NCI-H69 (cell line): ENCODE measurements around the gene ANGPTL7.
A peak's percentile ranks its signal among the peaks of the same experiment; 100 is the strongest.
"Not testable (repeated sequence)": the region's sequence is repeated elsewhere in the genome, so short reads cannot be mapped to it uniquely, and the experiment has no call there.

Experiments
- DNase-seq: peaks from one replicate; lab custom pipeline; 2025; lab: John Stamatoyannopoulos, UW

Gene ANGPTL7

DNA sequence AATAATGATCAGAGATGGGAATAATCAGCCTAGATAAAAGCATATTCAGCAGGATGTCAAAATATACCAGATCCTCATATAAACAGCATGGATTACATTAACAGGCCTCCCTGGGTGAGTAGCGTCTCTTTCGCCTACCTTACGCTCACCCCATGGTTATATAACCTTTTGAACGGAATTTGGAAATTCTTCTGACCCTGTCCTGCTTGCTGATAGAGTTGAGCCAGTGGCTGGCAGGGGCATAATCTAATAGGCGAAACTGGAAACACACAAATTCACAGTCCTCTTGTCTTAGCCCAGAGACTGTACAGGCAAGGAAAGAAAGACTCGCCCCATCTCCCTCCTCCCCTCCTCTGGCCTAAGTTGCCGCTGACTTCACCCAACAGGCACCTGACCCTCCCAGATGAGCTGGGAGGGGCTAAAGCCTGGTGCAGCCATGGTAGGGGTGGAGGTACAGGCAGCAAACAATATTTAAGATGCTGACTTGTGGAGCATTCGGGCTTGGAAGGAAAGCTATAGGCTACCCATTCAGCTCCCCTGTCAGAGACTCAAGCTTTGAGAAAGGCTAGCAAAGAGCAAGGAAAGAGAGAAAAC lies at the start of gene ANGPTL7:
Gene ANGPTL7, plus strand, starts transcription at position 498 of the 594 bp plus-strand sequence. CDS start 225 bp downstream, outside the sequence.
- DNase-seq, result no peak

DNA sequence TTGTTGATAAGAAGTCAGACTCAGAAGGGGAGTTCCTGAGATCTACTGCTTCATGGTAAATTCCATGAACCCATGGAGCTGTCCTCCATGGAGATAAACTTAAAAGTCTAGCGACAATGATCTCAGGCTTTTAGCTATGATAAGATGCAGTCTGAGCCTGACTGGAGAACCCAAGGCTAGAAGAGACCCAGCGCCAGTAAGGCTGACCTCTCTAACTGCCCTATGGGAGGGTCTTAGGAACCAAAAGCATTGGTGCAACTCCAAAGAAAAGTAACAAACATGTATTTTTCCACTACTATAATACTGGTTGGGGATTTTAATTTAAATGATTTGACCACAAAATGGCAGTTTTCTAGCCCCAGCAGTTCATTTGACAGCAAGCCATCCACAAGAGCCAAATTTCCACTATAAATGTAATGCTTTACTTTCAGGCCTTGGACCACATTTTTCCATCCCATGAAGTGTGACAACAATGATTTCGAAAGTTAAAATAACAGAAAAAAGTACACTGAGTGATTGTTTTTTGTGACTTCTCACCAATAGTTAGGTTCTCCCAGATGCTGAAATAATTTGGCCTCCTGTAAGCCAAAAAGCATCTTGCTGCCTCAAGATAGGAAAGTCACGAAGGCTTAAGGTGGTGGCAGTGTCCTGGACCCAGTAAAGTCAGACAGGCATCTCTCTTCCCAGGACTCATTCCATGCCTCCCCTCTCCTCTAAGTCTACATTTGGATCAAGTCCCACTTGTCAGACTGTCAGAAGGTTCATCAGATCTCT lies 46.4 kb upstream of the ANGPTL7 start:
- no peak for DNase-seq

DNA sequence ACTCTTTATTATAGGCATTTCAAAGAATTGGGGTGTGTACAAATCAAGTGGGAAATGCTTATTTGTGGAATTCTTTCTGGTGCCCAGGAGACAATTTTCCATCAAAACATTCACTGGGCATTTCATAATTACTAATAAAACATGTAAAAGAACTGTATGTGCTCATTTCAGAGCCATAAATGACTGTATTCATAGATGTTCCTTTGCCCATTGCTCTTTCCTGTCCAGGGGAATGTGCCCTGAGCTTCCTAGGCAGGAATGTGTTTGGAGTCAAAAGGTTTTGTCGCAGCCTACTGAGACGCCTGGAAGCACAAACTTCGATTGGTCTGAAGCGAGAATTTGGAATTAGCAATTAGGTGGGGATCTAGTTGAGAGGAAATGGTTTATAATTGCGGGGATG lies 45.8 kb upstream of the ANGPTL7 start:
- no peak for DNase-seq

- DNase-seq, result no peak
Measured at GRCh38 chr1:11143907-11144306, 45.2 kb upstream of the ANGPTL7 start.

- DNase-seq, result no peak
Measured at GRCh38 chr1:11144570-11145256, 44.4 kb upstream of the ANGPTL7 start.

- DNase-seq, result no peak
Measured at GRCh38 chr1:11145741-11146140, 43.4 kb upstream of the ANGPTL7 start.

- DNase-seq, result peak; percentile 20
Measured at GRCh38 chr1:11147197-11147770, 41.9 kb upstream of the ANGPTL7 start.

GRCh38 chr1:11150326-11150725 lies 38.8 kb upstream of the ANGPTL7 start:
- no peak for DNase-seq

DNA sequence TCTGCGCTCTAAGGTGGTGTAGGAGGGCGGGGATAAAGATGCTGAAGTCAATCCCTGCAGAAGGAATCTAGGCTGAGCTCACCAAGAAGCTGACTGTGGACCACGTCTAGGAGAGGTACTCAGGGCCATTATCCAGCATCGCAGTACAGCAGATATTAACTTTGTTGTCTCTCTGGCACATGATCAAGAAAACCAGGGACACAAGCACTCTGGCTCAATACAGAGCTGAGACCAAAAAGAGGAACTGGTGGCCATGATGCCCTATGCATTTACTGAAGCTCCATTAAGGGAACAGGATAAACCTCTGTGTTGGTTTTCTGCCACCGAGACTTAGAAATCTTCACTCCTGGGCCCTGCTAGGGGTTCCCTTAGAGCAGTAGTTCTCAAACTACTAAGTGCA lies 38.0 kb upstream of the ANGPTL7 start:
- no peak for DNase-seq

- DNase-seq, result no peak
Measured at GRCh38 chr1:11151826-11152612, 37.1 kb upstream of the ANGPTL7 start.

DNA sequence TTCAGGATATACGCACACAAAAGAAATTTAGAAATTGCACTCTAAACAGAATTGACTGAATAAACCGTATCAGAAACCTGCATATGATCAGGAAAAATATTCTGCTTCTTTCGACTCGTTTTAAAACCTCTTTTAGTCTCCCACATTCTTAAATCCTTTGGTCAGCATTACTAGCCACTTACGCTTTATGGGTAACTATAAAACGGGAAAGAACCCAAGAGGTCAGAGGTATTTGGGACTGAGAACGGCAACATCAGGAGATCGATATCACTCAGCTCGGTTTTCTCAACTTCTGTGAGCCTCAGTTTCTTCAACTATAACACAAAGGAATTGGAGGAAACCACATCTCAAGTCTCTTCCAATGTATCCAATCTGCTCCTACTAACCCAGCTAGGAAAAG lies 36.4 kb upstream of the ANGPTL7 start:
- DNase-seq, result no peak

GRCh38 chr1:11153184-11153583 lies 36.0 kb upstream of the ANGPTL7 start:
- DNase-seq, result no peak

- DNase-seq, result no peak
Measured at GRCh38 chr1:11156441-11156840, 32.7 kb upstream of the ANGPTL7 start.

DNA sequence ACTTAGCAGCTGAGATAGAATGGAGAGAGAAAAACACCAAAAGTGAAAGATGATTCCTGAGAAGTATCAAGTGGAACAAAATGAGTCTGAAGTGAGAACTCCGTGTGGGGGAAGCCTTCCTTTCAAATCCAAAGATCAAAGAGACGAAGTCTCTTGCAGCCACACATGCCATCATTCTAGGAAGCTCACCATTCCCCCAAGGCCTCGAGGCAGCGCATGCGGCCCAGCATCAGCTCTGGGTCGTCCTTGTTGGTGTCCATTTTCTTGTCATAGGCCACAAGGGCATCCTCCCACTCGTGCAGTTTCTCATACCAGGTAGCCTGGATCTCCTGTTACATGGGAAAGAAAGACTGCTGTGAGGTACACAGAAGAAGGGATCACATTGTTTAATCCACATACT lies 32.2 kb upstream of the ANGPTL7 start:
- DNase-seq, result no peak

GRCh38 chr1:11157394-11157793 lies 31.8 kb upstream of the ANGPTL7 start:
- no peak for DNase-seq

GRCh38 chr1:11157867-11158266 lies 31.3 kb upstream of the ANGPTL7 start:
- DNase-seq, result peak; percentile 79

DNA sequence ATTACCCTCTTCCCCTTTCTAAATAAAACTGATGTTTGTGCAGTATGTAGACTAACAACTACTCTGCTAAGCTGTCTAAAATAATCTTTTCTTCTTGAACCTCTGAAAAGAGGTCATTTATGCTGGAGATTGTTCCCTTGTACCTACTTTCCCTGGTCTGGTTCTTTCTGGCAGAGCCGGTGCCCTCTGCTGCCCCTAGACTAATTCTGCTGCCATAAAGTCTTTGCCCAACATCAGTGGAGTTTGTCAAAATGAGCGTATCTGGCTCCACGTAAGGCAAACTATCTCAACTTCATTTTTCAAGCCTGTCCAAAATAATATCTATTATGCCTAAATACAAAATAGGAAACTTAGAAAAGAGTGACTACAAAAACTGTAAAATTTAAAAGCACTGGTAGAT lies 30.9 kb upstream of the ANGPTL7 start:
- DNase-seq, result peak; percentile 14

- DNase-seq, result no peak
Measured at GRCh38 chr1:11158720-11159321, 30.3 kb upstream of the ANGPTL7 start.

DNA sequence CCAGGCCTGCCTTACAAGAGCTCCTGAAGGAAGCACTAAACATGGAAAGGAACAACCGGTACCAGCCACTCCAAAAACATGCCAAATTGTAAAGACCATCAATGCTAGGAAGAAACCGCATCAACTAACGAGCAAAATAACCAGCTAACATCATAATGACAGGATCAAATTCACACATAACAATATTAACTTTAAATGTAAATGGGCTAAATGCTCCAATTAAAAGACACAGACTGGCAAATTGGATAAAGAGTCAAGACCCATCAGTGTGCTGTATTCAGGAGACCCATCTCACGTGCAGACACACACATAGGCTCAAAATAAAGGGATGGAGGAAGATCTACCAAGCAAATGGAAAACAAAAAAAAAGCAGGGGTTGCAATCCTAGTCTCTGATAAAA lies 26.4 kb upstream of the ANGPTL7 start:
- DNase-seq, result not testable (repeated sequence)

DNA sequence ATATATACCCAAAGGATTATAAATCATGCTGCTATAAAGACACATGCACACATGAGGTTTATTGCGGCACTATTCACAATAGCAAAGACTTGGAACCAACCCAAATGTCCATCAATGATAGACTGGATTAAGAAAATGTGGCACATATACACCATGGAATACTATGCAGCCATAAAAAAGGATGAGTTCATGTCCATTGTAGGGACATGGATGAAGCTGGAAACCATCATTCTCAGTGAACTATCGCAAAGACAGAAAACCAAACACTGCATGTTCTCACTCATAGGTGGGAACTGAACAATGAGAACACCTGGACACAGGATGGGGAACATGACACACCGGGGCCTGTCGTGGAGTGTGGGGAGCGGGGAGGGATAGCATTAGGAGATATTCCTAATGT lies 22.4 kb upstream of the ANGPTL7 start:
- DNase-seq, result not testable (repeated sequence)

DNA sequence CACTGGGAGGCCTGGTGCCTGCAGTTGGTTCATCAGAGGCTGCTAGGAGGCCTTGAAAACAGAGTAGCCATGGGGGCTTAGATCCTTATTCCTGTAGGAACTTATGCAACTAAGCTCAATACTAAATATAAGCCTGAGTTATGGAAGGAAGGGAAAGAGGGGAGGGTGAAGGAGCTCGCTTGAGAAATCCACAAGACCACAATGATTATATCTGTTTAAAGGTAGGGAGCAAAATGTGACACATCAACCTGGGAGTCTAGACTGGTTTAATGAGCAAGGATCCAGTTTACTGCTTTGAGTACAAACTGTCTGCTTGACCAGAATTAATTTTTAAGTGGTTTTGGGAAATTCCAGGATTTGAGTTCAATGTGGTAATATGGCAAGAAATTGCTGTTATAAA lies 20.4 kb upstream of the ANGPTL7 start:
- DNase-seq, result no peak

DNA sequence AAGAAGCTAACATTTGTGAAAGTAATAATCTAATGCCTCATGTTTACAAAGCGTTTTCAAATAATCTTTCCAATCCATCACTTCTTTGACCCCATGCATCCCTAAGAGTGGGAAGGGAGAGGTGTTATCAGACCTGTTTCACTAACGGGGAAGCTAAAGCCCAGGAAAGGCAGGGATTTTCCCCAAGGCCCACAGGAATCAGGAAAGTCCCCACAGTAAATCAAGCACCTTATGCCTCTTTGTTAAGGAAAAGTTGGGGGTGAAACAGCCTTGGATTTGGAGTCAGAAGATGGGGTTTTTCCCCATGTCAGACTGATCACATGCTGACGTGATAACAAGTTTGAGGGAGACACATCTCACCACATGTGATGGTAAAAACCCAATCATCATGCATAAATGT lies 20.0 kb upstream of the ANGPTL7 start:
- DNase-seq, result peak; percentile 6
